GM21528 (cell line): ENCODE data around the gene PTPN1.
"Not testable (repeated sequence)": the region's sequence is repeated elsewhere in the genome, so short reads cannot be mapped to it uniquely, and the experiment has no call there.

Source experiments
- ATAC-seq: cut with Tn5 transposase; IDR thresholded peaks from one replicate; pipeline ENCODE4 v1.9.1; 2021; ENCODE audit warnings: mild to moderate bottlenecking, moderate library complexity; ENCODE audit not compliant: unreplicated experiment, low FRiP score

The PTPN1 gene

DNA sequence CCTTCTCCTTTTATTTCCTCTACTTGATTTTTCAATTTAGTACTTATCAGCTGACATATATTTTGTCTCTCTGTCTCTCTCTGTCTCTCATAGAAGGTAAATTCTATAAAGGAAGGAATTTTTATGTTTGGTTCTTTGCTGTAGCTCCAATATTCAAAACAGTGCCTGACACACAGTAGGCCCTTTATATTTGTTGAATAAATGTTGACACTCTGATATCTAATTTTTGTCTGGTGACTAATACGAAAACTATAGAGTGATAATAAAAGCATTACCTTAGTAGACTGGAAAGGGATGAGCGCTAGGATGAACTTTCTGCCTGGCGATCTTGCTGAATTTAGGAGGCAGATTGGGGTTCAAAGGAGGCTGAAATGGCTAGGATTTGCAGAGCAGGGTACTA, 42.8 kb downstream of the PTPN1 start:
- ATAC-seq, result no peak

GRCh38 chr20:50554694-50555579, 44.8 kb downstream of the PTPN1 start:
- ATAC-seq, result no peak

DNA sequence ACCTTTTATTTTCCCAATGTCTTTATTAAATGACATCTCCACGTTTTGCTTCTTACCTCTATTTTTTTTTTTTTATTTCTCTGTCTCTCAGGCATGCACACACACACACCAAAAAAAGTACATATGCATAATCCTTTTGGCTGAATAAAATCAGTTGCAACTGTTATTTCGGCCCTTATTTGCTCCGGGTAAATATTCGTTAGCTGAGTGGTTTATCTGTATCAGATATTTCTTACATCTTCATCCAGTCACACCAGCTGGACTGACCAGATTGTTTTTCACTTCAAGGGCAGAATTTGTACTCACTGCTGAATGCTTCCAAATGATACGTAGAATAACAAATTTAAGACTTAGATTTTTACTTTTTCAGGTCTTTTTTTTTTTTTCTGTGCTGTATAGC, 45.5 kb downstream of the PTPN1 start:
- ATAC-seq, result no peak

DNA sequence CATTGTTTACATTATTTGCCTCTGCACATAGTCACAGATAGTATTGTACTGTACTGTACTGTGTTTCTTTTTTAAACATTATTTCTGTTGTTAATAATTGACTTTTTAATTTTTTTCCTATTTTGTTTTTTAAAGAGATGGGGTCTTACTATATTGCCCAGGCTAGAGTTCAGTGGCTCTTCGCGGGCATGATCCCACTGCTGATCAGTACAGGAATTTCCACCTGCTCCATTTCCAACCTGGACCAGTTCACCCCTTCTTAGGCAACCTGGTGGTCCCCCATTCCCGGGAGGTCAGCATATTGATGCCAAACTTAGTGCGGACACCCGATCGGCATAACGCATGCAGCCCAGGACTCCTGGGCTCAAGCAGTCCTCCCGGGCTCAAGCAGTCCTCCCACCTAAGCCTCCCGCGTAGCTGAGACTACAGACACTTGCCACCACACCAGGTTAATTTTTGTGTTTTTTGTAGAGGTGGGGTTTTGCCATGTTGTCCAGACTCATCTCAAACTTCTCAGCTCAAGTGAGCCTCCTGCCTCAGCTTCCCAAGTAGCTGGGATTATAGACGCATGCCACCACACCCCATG, 47.5 kb downstream of the PTPN1 start:
- no peak for ATAC-seq

DNA sequence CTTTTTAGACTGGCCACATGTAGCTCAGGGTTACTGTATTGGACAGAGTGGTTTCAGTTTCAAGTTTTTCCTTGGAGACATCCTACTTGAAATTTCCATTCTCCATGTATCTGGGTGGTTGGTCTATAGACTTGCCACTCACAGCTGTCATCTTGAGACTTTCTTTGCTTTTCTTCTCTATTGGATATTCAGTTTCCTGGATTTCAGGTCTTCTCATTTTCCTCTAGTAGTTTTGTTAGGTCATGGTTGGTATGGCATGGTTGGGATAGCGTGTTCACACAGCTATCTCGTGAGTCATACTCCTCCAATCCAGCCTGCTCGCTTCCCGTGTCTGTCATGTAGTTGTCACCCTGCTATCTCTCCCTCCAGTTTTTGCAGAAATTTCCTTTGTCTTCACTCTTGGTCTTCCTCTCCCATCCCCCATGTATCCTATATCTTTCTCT, 48.3 kb downstream of the PTPN1 start:
- ATAC-seq, result no peak

DNA sequence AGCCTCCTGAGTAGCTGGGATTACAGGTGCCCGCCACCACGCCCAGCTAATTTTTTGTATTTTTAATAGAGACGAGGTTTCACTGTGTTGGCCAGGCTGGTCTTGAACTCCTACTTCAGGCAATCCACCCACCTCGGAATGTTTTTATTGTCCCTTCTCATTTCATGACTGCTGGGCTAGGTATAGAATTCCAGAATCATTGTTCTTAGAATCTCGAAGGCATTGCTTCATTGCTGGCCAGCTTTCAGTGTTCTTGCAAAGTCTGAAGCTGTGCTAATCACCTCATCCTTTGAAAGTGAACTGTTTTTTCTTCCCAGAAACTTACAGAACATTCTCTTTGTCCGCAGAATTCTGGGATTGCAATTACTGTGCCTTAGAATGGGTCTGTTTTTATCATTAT, 49.0 kb downstream of the PTPN1 start:
- ATAC-seq, result no peak

GRCh38 chr20:50559856-50560638, 49.9 kb downstream of the PTPN1 start:
- ATAC-seq, result no peak

DNA sequence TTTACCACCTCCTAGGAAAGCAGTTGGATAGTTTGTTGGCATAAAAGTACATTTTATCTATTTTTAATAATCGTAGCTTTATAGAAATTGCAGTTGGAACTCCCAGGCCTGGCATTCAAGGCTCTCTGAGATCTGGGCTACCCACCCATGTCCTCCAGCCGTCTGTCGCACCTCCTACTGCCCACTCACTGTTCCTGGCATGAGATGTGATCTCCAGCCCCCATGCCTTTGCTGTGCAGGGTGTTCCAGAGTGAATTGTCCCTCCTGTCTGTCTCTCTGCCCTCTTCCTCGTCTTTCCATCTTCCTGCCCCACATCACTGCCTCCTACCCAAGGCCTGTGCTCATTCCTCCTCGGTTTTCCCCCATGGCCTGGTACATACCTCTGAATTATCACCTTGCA, 50.7 kb downstream of the PTPN1 start:
- ATAC-seq, result no peak

- no peak for ATAC-seq
Observed at GRCh38 chr20:50561379-50562078, 51.3 kb downstream of the PTPN1 start.

- no peak for ATAC-seq
Observed at GRCh38 chr20:50562262-50562701, 52.1 kb downstream of the PTPN1 start.

DNA sequence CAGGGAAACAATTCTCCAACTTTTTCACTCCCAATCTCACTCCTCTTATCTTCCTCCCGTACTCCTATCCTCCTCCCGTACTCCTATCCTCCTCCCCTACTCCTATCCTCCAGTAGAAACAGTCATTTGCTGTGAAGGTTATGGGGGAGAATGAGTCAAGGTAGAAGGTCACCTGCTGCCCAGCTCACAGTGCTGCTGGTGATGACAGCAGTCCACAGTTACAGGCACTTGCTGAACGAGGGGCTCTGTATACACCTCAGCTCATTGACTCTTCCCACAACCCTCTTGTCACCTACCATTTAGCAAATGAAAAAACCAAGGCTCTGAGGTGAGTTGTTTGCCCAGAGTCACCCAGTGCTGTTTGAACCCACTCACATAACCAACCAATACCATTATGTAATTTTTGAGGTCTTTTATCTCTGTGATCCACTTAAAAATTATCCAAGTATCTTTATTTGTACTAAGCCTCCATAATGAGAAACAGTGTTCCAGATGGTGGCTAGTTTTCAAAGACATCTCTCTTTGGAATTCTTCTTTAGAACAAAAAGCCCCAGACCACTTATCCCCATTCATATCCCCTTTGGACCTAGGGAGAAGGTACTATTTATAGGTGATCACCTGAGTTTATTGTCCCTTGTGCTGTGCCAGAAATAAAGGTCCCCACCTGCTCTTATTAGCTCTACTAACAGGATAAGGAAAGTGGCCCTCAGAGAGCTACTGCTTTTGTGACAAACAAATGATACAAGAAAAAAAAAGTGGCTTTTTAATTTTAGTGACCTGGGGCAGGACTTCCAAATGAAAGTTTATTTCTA, 53.2 kb downstream of the PTPN1 start:
- ATAC-seq, result no peak

- ATAC-seq, result no peak
Observed at GRCh38 chr20:50565383-50565782, 55.2 kb downstream of the PTPN1 start.

- no peak for ATAC-seq
Observed at GRCh38 chr20:50565871-50566270, 55.7 kb downstream of the PTPN1 start.

GRCh38 chr20:50567860-50568548, 57.8 kb downstream of the PTPN1 start:
- ATAC-seq, result no peak

GRCh38 chr20:50568549-50568942, 58.4 kb downstream of the PTPN1 start:
- ATAC-seq, result no peak

GRCh38 chr20:50569487-50569863, 59.3 kb downstream of the PTPN1 start:
- ATAC-seq, result not testable (repeated sequence)

DNA sequence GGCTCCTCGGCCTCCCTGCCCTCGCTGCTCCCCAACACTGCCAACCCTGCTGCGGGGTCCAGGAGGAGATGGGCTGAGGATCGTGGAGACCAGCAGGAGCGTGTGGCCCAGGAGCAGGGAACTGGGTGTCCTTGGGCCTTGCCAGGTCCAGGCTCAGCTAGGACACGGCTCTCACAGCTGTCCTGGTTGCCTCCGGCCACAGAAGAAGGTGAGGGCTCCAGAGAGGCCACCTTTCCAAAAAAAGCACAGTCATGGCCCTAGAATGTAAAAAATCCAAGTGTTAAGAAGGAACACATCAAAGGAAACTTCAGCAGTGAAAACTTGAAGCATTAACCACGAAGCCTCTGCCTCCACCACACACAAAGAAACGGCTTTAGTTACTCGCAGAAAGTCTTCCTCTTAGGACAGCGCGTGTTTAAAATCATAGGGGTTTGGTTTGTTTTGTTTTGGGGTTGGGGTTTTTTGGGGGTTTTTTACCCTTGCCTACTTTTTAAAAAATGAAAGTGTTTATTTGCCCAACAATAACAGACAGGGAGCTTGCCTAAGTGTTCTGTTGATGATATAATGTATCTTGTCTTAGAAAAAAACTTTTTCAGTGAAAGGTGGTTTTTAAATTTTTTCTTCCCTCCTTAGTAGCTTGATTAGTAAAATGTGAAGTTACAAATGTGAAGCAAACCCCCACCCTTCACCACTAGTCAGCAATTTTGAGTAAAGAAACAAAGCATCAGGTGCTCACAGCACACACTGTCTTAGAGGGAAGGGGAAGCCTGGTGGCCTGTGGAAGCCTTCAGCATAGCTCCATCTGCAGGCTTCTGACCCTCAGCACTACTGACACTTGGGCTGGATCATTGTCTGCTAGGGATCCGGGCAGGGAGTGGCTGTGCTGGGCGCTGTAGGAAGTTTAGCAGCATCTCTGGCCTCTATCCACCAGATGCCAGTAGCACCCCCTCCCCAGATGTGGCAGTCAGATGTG, 60.0 kb downstream of the PTPN1 start:
- ATAC-seq, result no peak

DNA sequence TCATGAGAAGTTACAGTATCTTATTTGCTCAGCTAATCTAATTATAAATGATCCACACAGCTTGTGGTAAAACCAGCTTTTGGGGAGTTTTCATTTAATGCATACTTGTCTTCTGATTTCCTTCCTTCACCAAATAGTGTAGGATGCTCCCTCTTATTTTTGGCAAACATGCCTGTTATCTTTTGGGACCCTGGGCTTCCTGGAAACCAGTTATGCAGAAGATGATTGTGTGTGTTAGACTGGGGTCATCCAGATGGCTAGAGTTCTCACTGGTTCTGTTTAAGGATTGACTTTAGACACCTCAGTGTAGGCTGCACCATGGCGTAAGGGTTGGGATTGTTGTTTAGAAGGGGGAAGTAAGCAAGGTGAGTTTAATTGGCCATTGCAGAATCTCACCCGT, 61.3 kb downstream of the PTPN1 start:
- ATAC-seq, result no peak
